NCI-H2196 treated with DMSO at 0.1 percent for 48 hours (cell line): ENCODE results near the gene L3MBTL3.

Source experiments
- DNase-seq: peaks from one replicate; lab custom pipeline; 2025; ENCODE audit not compliant: unreplicated experiment; lab: John Stamatoyannopoulos, UW

The L3MBTL3 gene

GRCh38 chr6:130176378-130176777 is 158.0 kb downstream of the L3MBTL3 start:
- DNase-seq: no peak

GRCh38 chr6:130178692-130179091 is 160.3 kb downstream of the L3MBTL3 start:
- no peak for DNase-seq

GRCh38 chr6:130182466-130182865 is 164.1 kb downstream of the L3MBTL3 start:
- DNase-seq: no peak

GRCh38 chr6:130183271-130184222 is 165.2 kb downstream of the L3MBTL3 start:
- DNase-seq: no peak

GRCh38 chr6:130185658-130186057 is 167.3 kb downstream of the L3MBTL3 start:
- DNase-seq: no peak

GRCh38 chr6:130187335-130188206 is 169.2 kb downstream of the L3MBTL3 start:
- no peak for DNase-seq

- no peak for DNase-seq
These were observed 170.0 kb downstream of the L3MBTL3 start for GRCh38 chr6:130188207-130188899.

GRCh38 chr6:130189531-130190397 is 171.4 kb downstream of the L3MBTL3 start:
- DNase-seq: no peak
